ENCODE data around the gene MAPK1. TPM values are rescaled to one million over a fixed set of nuclear protein-coding genes. Genes with fewer than 3 reads are reported as not detected.
"Not testable (repeated sequence)": the region's sequence is repeated elsewhere in the genome, so short reads cannot be mapped to it uniquely, and the experiment has no call there.

The MAPK1 gene
- total and polyA plus RNA-seq, 8 donors, result 89.8 to 171 (median 104) TPM

DNA sequence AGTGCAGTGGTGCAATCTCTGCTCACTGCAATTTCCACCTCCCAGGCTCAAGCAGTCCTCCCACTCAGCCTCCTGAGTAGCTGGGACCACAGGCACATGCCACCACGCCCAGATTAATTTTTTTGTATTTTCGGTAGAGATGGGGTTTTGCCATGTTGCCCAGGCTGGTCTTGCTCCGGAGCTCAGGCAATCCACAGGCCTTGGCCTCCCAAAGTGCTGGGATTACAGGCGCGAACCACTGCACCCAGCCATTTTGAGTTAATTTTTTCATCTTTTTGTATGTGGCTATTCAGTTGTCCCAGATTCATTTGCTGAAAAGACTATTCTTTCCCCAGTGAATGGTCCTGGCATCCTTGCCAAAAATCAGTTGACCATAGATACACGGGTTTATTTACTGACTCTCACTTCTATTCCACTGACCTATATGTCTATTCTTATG, 63.6 kb downstream of the MAPK1 start:
- intact Hi-C loops (cut with DNase I), result no loop called here
- peaks cover 0 to 85% of the 10 kb centered on the region in 2 donors for H3K36me3 ChIP-seq
- DNase-seq (no peak), ATAC-seq (no peak)
- no peaks in the 10 kb centered on the region for H3K9me3 ChIP-seq
- no peak overlapping the region for H3K27ac ChIP-seq
- peaks cover 0 to 9% of the 10 kb centered on the region in 2 donors for H3K4me1 ChIP-seq
- TF ChIP-seq, protein P1, sequence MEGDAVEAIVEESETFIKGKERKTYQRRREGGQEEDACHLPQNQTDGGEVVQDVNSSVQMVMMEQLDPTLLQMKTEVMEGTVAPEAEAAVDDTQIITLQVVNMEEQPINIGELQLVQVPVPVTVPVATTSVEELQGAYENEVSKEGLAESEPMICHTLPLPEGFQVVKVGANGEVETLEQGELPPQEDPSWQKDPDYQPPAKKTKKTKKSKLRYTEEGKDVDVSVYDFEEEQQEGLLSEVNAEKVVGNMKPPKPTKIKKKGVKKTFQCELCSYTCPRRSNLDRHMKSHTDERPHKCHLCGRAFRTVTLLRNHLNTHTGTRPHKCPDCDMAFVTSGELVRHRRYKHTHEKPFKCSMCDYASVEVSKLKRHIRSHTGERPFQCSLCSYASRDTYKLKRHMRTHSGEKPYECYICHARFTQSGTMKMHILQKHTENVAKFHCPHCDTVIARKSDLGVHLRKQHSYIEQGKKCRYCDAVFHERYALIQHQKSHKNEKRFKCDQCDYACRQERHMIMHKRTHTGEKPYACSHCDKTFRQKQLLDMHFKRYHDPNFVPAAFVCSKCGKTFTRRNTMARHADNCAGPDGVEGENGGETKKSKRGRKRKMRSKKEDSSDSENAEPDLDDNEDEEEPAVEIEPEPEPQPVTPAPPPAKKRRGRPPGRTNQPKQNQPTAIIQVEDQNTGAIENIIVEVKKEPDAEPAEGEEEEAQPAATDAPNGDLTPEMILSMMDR (IDR thresholded peaks at IDR 0.05), result no peak
- H3K27me3 ChIP-seq, result no peaks in the 10 kb centered on the region
- no peak overlapping the region for H3K4me3 ChIP-seq

GRCh38 chr22:21802673-21803072, 64.8 kb downstream of the MAPK1 start:
- peaks cover 0 to 5% of the 10 kb centered on the region in 2 donors for H3K4me1 ChIP-seq
- peaks cover 0 to 96% of the 10 kb centered on the region in 2 donors for H3K36me3 ChIP-seq
- H3K9me3 ChIP-seq, result no peaks in the 10 kb centered on the region
- ATAC-seq (no peak), DNase-seq (no peak)
- no peak overlapping the region for H3K4me3 ChIP-seq
- no peak overlapping the region for H3K27ac ChIP-seq
- no peaks in the 10 kb centered on the region for H3K27me3 ChIP-seq
- intact Hi-C loops (cut with DNase I), result no loop called here
- TF ChIP-seq, protein P1 (IDR thresholded peaks at IDR 0.05), result no peak

DNA sequence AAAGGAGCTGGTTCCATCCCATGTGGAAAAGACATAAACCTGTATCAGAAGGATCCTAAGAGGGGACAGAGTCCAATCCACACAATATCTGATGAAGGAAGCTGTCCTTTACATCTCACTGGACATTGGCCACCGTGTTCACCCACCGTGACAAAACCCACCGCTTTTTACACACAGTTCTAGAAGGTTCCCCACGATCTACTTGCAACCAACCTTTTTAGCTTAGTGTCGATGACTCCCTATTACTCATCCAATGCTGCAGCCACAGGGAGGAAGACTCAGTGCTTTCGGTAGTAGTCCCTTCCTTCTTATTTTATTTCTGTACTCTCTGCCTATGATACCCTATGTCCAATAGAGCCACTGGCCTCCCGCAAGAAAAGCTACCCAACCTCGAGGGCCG, 65.4 kb downstream of the MAPK1 start:
- Histone ChIP-seq H3K4me3 (no peak overlapping the region), H3K36me3 (peaks cover 0 to 94% of the 10 kb centered on the region in 2 donors), H3K27ac (no peak overlapping the region), H3K27me3 (no peaks in the 10 kb centered on the region), H3K4me1 (no peaks in the 10 kb centered on the region), H3K9me3 (no peaks in the 10 kb centered on the region)
- intact Hi-C loops (cut with DNase I), result no loop called here
- ATAC-seq, result no peak
- DNase-seq, result no peak
- TF ChIP-seq, protein P1 (IDR thresholded peaks at IDR 0.05), result no peak

- H3K36me3 ChIP-seq, result peaks cover 0 to 91% of the 10 kb centered on the region in 2 donors
- DNase-seq; H3K4me1 ChIP-seq; H3K27me3 ChIP-seq; H3K4me3 ChIP-seq; intact Hi-C loops (cut with DNase I); ATAC-seq; H3K27ac ChIP-seq; H3K9me3 ChIP-seq: not testable (repeated sequence)
Measured at GRCh38 chr22:21801304-21801644, 66.2 kb downstream of the MAPK1 start.

DNA sequence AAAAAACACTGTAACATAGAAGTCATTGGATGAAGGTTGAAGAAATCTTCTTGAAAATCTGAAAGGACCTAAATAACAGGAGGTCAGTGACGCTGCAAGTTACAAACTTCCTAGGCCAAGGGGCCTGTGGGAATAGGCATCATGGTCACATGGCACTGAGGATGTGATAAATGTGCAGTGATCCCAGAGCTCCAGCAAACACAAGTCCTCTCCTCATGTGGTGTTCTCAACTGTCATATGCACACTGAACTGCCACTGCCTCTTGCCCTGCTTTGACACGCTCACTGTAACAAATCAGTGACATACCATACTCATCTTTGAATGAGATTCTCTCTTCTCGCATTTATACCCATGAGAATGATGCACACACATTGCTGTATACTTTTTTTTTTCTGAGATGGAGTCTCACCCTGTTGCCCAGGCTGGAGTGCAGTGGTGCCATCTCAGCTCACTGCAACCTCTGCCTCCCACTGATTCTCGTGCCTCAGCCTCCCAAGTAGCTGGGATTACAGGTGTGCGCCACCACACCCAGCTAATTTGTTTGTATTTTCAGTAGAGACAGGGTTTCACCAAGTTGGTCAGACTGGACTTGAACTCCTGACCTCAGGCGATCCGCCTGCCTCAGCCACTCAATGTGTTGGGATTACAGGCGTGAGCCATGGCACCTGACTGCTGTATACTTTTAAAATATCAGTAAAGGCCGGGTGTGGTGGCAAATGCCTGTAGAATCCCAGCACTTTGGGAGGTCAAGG, 66.7 kb downstream of the MAPK1 start:
- Histone ChIP-seq H3K36me3 (peaks cover 0 to 91% of the 10 kb centered on the region in 2 donors), H3K9me3 (no peaks in the 10 kb centered on the region), H3K27ac (no peak overlapping the region), H3K27me3 (no peaks in the 10 kb centered on the region), H3K4me1 (no peaks in the 10 kb centered on the region), H3K4me3 (no peak overlapping the region)
- intact Hi-C loops (cut with DNase I), result no loop called here
- TF ChIP-seq, protein P1 (IDR thresholded peaks at IDR 0.05), result no peak
- no peak for ATAC-seq
- no peak for DNase-seq

Measured in left lung (tissue), 10 donors.